ENCODE results near the gene TNFRSF13B. TPM values are rescaled to one million over a fixed set of nuclear protein-coding genes. Genes with fewer than 3 reads are reported as not detected.

Gene TNFRSF13B
- total RNA-seq, 1 donor from 2014 or later: not detected

GRCh38 chr17:16977932-16978331, 6.0 kb upstream of the TNFRSF13B start:
- no peaks in the 10 kb centered on the region for H3K9me3 Mint-ChIP-seq (ENCODE audit: unreplicated experiment)
- no peaks in the 10 kb centered on the region for H3K36me3 Mint-ChIP-seq (ENCODE audit: unreplicated experiment)
- TF ChIP-seq, protein P1, sequence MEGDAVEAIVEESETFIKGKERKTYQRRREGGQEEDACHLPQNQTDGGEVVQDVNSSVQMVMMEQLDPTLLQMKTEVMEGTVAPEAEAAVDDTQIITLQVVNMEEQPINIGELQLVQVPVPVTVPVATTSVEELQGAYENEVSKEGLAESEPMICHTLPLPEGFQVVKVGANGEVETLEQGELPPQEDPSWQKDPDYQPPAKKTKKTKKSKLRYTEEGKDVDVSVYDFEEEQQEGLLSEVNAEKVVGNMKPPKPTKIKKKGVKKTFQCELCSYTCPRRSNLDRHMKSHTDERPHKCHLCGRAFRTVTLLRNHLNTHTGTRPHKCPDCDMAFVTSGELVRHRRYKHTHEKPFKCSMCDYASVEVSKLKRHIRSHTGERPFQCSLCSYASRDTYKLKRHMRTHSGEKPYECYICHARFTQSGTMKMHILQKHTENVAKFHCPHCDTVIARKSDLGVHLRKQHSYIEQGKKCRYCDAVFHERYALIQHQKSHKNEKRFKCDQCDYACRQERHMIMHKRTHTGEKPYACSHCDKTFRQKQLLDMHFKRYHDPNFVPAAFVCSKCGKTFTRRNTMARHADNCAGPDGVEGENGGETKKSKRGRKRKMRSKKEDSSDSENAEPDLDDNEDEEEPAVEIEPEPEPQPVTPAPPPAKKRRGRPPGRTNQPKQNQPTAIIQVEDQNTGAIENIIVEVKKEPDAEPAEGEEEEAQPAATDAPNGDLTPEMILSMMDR (IDR thresholded peaks at IDR 0.05): no peak
- DNase-seq (ENCODE audit: extremely low spot score, unreplicated experiment): no peak
- H3K4me3 Mint-ChIP-seq (ENCODE audit: unreplicated experiment): no peak overlapping the region
- peaks cover 18% of the 10 kb centered on the region for H3K27me3 Mint-ChIP-seq (ENCODE audit: unreplicated experiment)
- no peak overlapping the region for H3K27ac Mint-ChIP-seq (ENCODE audit: unreplicated experiment)
- H3K4me1 Mint-ChIP-seq (ENCODE audit: unreplicated experiment): peaks cover 5% of the 10 kb centered on the region

- Mint-ChIP-seq H3K27ac (ENCODE audit: unreplicated experiment) (no peak overlapping the region), H3K36me3 (ENCODE audit: unreplicated experiment) (no peaks in the 10 kb centered on the region), H3K27me3 (ENCODE audit: unreplicated experiment) (peaks cover 18% of the 10 kb centered on the region), H3K4me3 (ENCODE audit: unreplicated experiment) (no peak overlapping the region), H3K9me3 (ENCODE audit: unreplicated experiment) (no peaks in the 10 kb centered on the region), H3K4me1 (ENCODE audit: unreplicated experiment) (peaks cover 5% of the 10 kb centered on the region)
- peak; percentile 66 for DNase-seq (ENCODE audit: extremely low spot score, unreplicated experiment)
- TF ChIP-seq, protein P1 (IDR thresholded peaks at IDR 0.05): no peak
Measured at GRCh38 chr17:16976725-16977550, 5.0 kb upstream of the TNFRSF13B start.

- H3K9me3 Mint-ChIP-seq (ENCODE audit: unreplicated experiment): no peaks in the 10 kb centered on the region
- TF ChIP-seq, protein P1 (IDR thresholded peaks at IDR 0.05): no peak
- H3K27me3 Mint-ChIP-seq (ENCODE audit: unreplicated experiment): peaks cover 19% of the 10 kb centered on the region
Measured at GRCh38 chr17:16975744-16976625, 4.1 kb upstream of the TNFRSF13B start.

GRCh38 chr17:16975277-16975651, 3.3 kb upstream of the TNFRSF13B start:
- Mint-ChIP-seq H3K9me3 (ENCODE audit: unreplicated experiment) (no peaks in the 10 kb centered on the region), H3K4me3 (ENCODE audit: unreplicated experiment) (no peak overlapping the region), H3K36me3 (ENCODE audit: unreplicated experiment) (no peaks in the 10 kb centered on the region), H3K4me1 (ENCODE audit: unreplicated experiment) (peaks cover 5% of the 10 kb centered on the region), H3K27ac (ENCODE audit: unreplicated experiment) (no peak overlapping the region), H3K27me3 (ENCODE audit: unreplicated experiment) (peaks cover 24% of the 10 kb centered on the region)
- DNase-seq (ENCODE audit: extremely low spot score, unreplicated experiment): peak; percentile 23
- TF ChIP-seq, protein P1 (IDR thresholded peaks at IDR 0.05): no peak

More at GRCh38 chr17:16975744-16976625, 4.1 kb upstream of the TNFRSF13B start:
- H3K4me3 Mint-ChIP-seq (ENCODE audit: unreplicated experiment): no peak overlapping the region
- DNase-seq (ENCODE audit: extremely low spot score, unreplicated experiment): peak; percentile 32
- peaks cover 5% of the 10 kb centered on the region for H3K4me1 Mint-ChIP-seq (ENCODE audit: unreplicated experiment)
- H3K27ac Mint-ChIP-seq (ENCODE audit: unreplicated experiment): no peak overlapping the region
- no peaks in the 10 kb centered on the region for H3K36me3 Mint-ChIP-seq (ENCODE audit: unreplicated experiment)
